ENCODE measurements around the gene EOMES. TPM values are rescaled to one million over a fixed set of nuclear protein-coding genes. Genes with fewer than 3 reads are reported as not detected.
A peak's percentile ranks its signal among the peaks of the same experiment; 100 is the strongest.

EOMES gene
- total and polyA plus RNA-seq, 2 of the 4 experiments (the other 2 are of a cell fraction): not detected

- Histone ChIP-seq H2AK5ac (ENCODE audit: low read depth, low read length) (no peak overlapping the region), H3K9me1 (ENCODE audit: insufficient read depth, low read length) (no peaks in the 10 kb centered on the region), H4K8ac (ENCODE audit: low read depth in 2 of 2, low read length in 2 of 2) (no peak overlapping the region), H3K4me1 (ENCODE audit: control insufficient read depth, insufficient read depth, low read length) (peaks cover 6% of the 10 kb centered on the region; the same call in 1 of the 2 replicates), H3K14ac (replicated peaks; ENCODE audit: low read depth, low read length) (no peak overlapping the region), H3K4me3 (ENCODE audit: insufficient read depth, low read depth, low read length) (no peak overlapping the region), H3K4me2 (ENCODE audit: low read depth, low read length) (no peak overlapping the region), H3K27me3 (ENCODE audit: control insufficient read depth, insufficient read depth, low read length) (peaks cover 78% of the 10 kb centered on the region), H3K9me3 (ENCODE audit: control insufficient read depth, insufficient read depth, low read length) (no peaks in the 10 kb centered on the region; the same call in 1 of the 2 replicates), H3K36me3 (ENCODE audit: control insufficient read depth, insufficient read depth, low read length) (no peaks in the 10 kb centered on the region), H3K23ac (ENCODE audit: low read depth, low read length) (no peak overlapping the region; the same call in 1 of the 2 replicates), H2BK5ac (ENCODE audit: low read depth, low read length, poor library complexity, severe bottlenecking) (no peak overlapping the region), H4K91ac (ENCODE audit: insufficient read depth, low read depth, low read length) (no peak overlapping the region), H4K20me1 (ENCODE audit: insufficient read depth, low read length) (no peaks in the 10 kb centered on the region), H3K4ac (ENCODE audit: low read depth, low read length) (no peak overlapping the region), H2AK9ac (replicated peaks; ENCODE audit: low read depth, low read length, poor library complexity) (no peak overlapping the region), H3K79me1 (ENCODE audit: low read depth in 1 of 2, low read length in 2 of 2) (no peaks in the 10 kb centered on the region), H2BK120ac (ENCODE audit: low read depth, low read length) (no peak overlapping the region), H3K27ac (ENCODE audit: insufficient read depth, low read length) (no peak overlapping the region), H4K5ac (ENCODE audit: low read depth, low read length) (no peak overlapping the region), H3K9ac (ENCODE audit: low read depth, low read length) (no peak overlapping the region), H3K18ac (ENCODE audit: low read depth, low read length) (no peak overlapping the region), H3K56ac (ENCODE audit: extremely low read depth, insufficient read depth, low read length) (no peak overlapping the region), H2AFZ (replicated peaks; ENCODE audit: low read length, poor library complexity) (no peak overlapping the region), H2BK20ac (ENCODE audit: low read depth, low read length) (no peak overlapping the region), H2BK15ac (ENCODE audit: low read depth, low read length) (no peak overlapping the region)
- TF ChIP-seq USF2 (IDR thresholded peaks at IDR 0.05; ENCODE audit: low read depth, low read length) (no peak), CEBPB (IDR thresholded peaks at IDR 0.05; ENCODE audit: low read depth, low read length) (peak; percentile 40; the same call in 1 of the 2 replicates), MAFK (IDR thresholded peaks at IDR 0.05; ENCODE audit: low read depth, low read length) (no peak), CHD1 (IDR thresholded peaks at IDR 0.05; ENCODE audit: low read depth, low read length) (no peak), RAD21 (IDR thresholded peaks at IDR 0.05; ENCODE audit: low read length) (no peak), ELK1 (IDR thresholded peaks at IDR 0.05; ENCODE audit: borderline replicate concordance, low read depth, low read length) (no peak)
- WGBS, 2 experiments (ENCODE audit: extremely low coverage in 2 of 2, insufficient read length in 1 of 2): no CpG with 5 or more reads among the region's 4 CpGs
- BruUV-seq (replicated peaks): no TSS peak
- dilution Hi-C loops (cut with HindIII; ENCODE audit: low sequenced_read_pairs, unreplicated experiment) (no loop called here), in situ Hi-C loops (cut with MboI; ENCODE audit: low sequenced_read_pairs) (no loop called here), intact Hi-C loops (cut with micrococcal nuclease) (no loop called here)
- no peak for DNase-seq
- ChIA-PET CTCF (interaction anchor here (1.5 kb wide), 1 partner anchor 571 kb away, joined by 3 read pairs; no protein-coding TSS in a partner anchor), POLR2A (ENCODE audit: unreplicated experiment) (no interaction called here)
- ATAC-seq (ENCODE audit: low read depth): no peak
These were observed 6.3 kb downstream of the EOMES start for GRCh38 chr3:27715863-27716262.
